ENCODE measurements around the gene DMPK.

DNA sequence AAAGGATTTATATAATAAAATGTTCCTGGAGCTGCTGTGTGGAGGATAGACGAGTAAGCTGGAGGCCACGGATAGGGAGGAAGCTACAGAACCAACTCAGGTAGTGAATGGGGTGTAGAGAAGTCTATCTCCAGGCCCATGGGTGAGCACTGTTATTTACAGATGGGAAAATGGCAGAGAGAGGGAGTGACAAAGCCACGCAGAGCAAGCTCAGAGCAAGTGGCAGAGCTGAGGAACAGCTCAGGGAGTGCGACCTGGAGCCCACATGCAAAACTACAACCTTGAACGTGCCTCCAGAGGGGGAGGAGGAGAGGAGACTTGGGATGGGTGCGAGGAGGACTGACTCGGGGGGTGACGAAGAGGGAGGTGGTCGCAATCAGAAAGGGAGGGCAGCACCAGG lies 46.2 kb upstream of the DMPK start:
- TF ChIP-seq, protein P1, sequence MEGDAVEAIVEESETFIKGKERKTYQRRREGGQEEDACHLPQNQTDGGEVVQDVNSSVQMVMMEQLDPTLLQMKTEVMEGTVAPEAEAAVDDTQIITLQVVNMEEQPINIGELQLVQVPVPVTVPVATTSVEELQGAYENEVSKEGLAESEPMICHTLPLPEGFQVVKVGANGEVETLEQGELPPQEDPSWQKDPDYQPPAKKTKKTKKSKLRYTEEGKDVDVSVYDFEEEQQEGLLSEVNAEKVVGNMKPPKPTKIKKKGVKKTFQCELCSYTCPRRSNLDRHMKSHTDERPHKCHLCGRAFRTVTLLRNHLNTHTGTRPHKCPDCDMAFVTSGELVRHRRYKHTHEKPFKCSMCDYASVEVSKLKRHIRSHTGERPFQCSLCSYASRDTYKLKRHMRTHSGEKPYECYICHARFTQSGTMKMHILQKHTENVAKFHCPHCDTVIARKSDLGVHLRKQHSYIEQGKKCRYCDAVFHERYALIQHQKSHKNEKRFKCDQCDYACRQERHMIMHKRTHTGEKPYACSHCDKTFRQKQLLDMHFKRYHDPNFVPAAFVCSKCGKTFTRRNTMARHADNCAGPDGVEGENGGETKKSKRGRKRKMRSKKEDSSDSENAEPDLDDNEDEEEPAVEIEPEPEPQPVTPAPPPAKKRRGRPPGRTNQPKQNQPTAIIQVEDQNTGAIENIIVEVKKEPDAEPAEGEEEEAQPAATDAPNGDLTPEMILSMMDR (IDR thresholded peaks at IDR 0.05): no peak
- TF ChIP-seq ZFX (IDR thresholded peaks at IDR 0.05; ENCODE audit: borderline replicate concordance): no peak
